Keratinocyte (primary cell): ENCODE data around the gene COL4A5. TPM values are rescaled to one million over a fixed set of nuclear protein-coding genes. Genes with fewer than 3 reads are reported as not detected.

Experiments
- DNase-seq: peaks from one replicate; pipeline ENCODE4 v3.0.0-alpha.2; 2011; ENCODE audit warnings: low read depth, missing footprints, low spot score
- FAIRE-seq: peaks from 2 replicates; lab custom pipeline; 2011; peaks lifted over from hg19 to GRCh38; lab: Jason Lieb, UNC
- H2AFZ ChIP-seq: 2 replicates; pipeline ENCODE4 v1.6.0; 2012; ENCODE audit warnings: low read length, control low read depth, inconsistent platforms; ENCODE audit not compliant: control insufficient read depth
- H3K27ac ChIP-seq: 2 replicates; pipeline ENCODE4 v1.5.1; 2011; ENCODE audit warnings: low read length; ENCODE audit not compliant: control insufficient read depth, insufficient read depth
- H3K27me3 ChIP-seq: 3 replicates; pipeline ENCODE4 v1.6.0; 2011; ENCODE audit warnings: low read length; ENCODE audit not compliant: control insufficient read depth, insufficient read depth; ENCODE audit errors: extremely low read depth
- H3K36me3 ChIP-seq, 2 experiments: 2 replicates in 1 of 2; 3 replicates in 1 of 2; pipeline ENCODE4 v1.5.1; 2011; ENCODE audit warnings: low read length in 2 of 2, mild to moderate bottlenecking in 1 of 2; ENCODE audit not compliant: control insufficient read depth in 2 of 2, insufficient read depth in 2 of 2; ENCODE audit errors: extremely low read depth in 1 of 2
- H3K4me1 ChIP-seq: 3 replicates; pipeline ENCODE4 v1.5.1; 2011; ENCODE audit warnings: low read length; ENCODE audit not compliant: control insufficient read depth, insufficient read depth; ENCODE audit errors: extremely low read depth
- H3K4me2 ChIP-seq: 3 replicates; pipeline ENCODE4 v1.6.0; 2011; ENCODE audit warnings: low read depth, low read length; ENCODE audit not compliant: control insufficient read depth, insufficient read depth; ENCODE audit errors: extremely low read depth
- H3K4me3 ChIP-seq, 3 experiments: fragments of 200-600 bp in 1 of 3; sonication (generic) in 1 of 3; 2 replicates in 2 of 3; 3 replicates in 1 of 3; pipeline ENCODE4 v1.5.1; 2011 to 2016; ENCODE audit warnings: low read length in 3 of 3, mild to moderate bottlenecking in 3 of 3, control low read depth in 2 of 3, inconsistent platforms in 1 of 3, low read depth in 1 of 3, mixed read lengths in 1 of 3, mixed run types in 1 of 3, moderate library complexity in 1 of 3; ENCODE audit not compliant: control insufficient read depth in 2 of 3, insufficient read depth in 2 of 3; ENCODE audit errors: extremely low read depth in 1 of 3
- H3K79me2 ChIP-seq: 2 replicates; pipeline ENCODE4 v1.6.0; 2012; ENCODE audit warnings: low read length; ENCODE audit not compliant: control insufficient read depth, insufficient read depth
- H3K9ac ChIP-seq: 3 replicates; pipeline ENCODE4 v1.6.0; 2011; ENCODE audit warnings: low read length; ENCODE audit not compliant: control insufficient read depth, insufficient read depth; ENCODE audit errors: extremely low read depth
- H3K9me1 ChIP-seq: 3 replicates; pipeline ENCODE4 v1.6.0; 2011; ENCODE audit warnings: low read length; ENCODE audit not compliant: control insufficient read depth, insufficient read depth; ENCODE audit errors: extremely low read depth
- H3K9me3 ChIP-seq: 2 replicates; pipeline ENCODE4 v1.5.1; 2012; ENCODE audit warnings: low read depth, low read length; ENCODE audit not compliant: control insufficient read depth
- H4K20me1 ChIP-seq: 3 replicates; pipeline ENCODE4 v1.6.0; 2011; ENCODE audit warnings: low read length; ENCODE audit not compliant: control insufficient read depth, insufficient read depth; ENCODE audit errors: extremely low read depth
- CTCF ChIP-seq, 3 experiments: IDR thresholded peaks in 1 of 3; conservative IDR thresholded peaks in 1 of 3; optimal IDR thresholded peaks in 1 of 3; 2 replicates in 2 of 3; 3 replicates in 1 of 3; pipeline versions ENCODE3 to v1.5.1; 2011; ENCODE audit warnings: low read length in 3 of 3, mild to moderate bottlenecking in 3 of 3, moderate library complexity in 2 of 3, control low read depth in 1 of 3, inconsistent platforms in 1 of 3; ENCODE audit not compliant: insufficient read depth in 2 of 3; ENCODE audit errors: extremely low read depth in 1 of 3
- EZH2 ChIP-seq: IDR thresholded peaks from one replicate; pipeline ENCODE4 v1.6.1; 2012; ENCODE audit warnings: inconsistent platforms, mild to moderate bottlenecking, low read length, moderate library complexity
- dilution Hi-C: fragments of 300-500 bp; cut with MboI; formaldehyde crosslinking; loops from one replicate; pipeline ENCODE4 v1.7.0; 2020; ENCODE audit warnings: low sequenced_read_pairs; ENCODE audit not compliant: extremely low pct_ligation_motif_present
- polyA plus RNA-seq, 5 experiments: library from polyadenylated mRNA; depleted of rRNA in 3 of 5; stranded (reverse) in 3 of 5; stranded (forward) in 1 of 5; unstranded in 1 of 5; fragments of >200 nt; gene quantifications; 1 replicate in 1 of 5; 2 replicates in 3 of 5; 3 replicates in 1 of 5; pipeline versions ENCODE4 v1.2.1 to v1.2.3, GENCODE V29; 2011 to 2012; ENCODE audit warnings: missing spikeins in 2 of 5, low read depth in 1 of 5, low replicate concordance in 1 of 5

COL4A5 gene
- polyA plus RNA-seq, 1 donor (not counting 4 experiments of a cell fraction or from before 2014, with no cell fraction given), result 53.2 TPM

GRCh38 chrX:108573136-108573535 is 133.5 kb downstream of the COL4A5 start:
- Histone ChIP-seq H3K9me1 (no peaks in the 10 kb centered on the region), H3K4me2 (no peak overlapping the region), H3K27me3 (no peaks in the 10 kb centered on the region), H3K9me3 (no peaks in the 10 kb centered on the region), H3K4me3 (no peak overlapping the region), H3K36me3 (no peaks in the 10 kb centered on the region), H2AFZ (no peak overlapping the region), H3K4me1 (no peaks in the 10 kb centered on the region), H3K79me2 (no peaks in the 10 kb centered on the region), H3K27ac (no peak overlapping the region), H3K9ac (no peak overlapping the region), H4K20me1 (no peaks in the 10 kb centered on the region)
- dilution Hi-C loops, result no loop called here
- TF ChIP-seq CTCF (optimal IDR thresholded peaks at IDR 0.05 in 1 of 3, IDR thresholded peaks at IDR 0.05 in 1 of 3, conservative IDR thresholded peaks at IDR 0.05 in 1 of 3; ENCODE audit: extremely low read depth in 1 of 3, insufficient read depth in 2 of 3, low read length in 3 of 3), result no peak
- no peak for TF ChIP-seq EZH2
- DNase-seq (no peak), FAIRE-seq (no peak)

- Histone ChIP-seq H3K4me2 (no peak overlapping the region), H4K20me1 (no peaks in the 10 kb centered on the region), H3K27ac (no peak overlapping the region), H3K9me1 (no peaks in the 10 kb centered on the region), H3K36me3 (peaks cover 0 to 2% of the 10 kb centered on the region in 2 experiments), H3K4me1 (no peaks in the 10 kb centered on the region), H3K27me3 (peaks cover 4% of the 10 kb centered on the region), H2AFZ (no peak overlapping the region), H3K4me3 (no peak overlapping the region), H3K9me3 (no peaks in the 10 kb centered on the region), H3K79me2 (no peaks in the 10 kb centered on the region), H3K9ac (no peak overlapping the region)
- TF ChIP-seq EZH2, result no peak
- no peak for TF ChIP-seq CTCF (optimal IDR thresholded peaks at IDR 0.05 in 1 of 3, IDR thresholded peaks at IDR 0.05 in 1 of 3, conservative IDR thresholded peaks at IDR 0.05 in 1 of 3; ENCODE audit: extremely low read depth in 1 of 3, insufficient read depth in 2 of 3, low read length in 3 of 3)
- DNase-seq, result no peak
- dilution Hi-C loops, result no loop called here
- no peak for FAIRE-seq
Measured at GRCh38 chrX:108582151-108582550, 142.5 kb downstream of the COL4A5 start.
